GM23248 (cell line): ENCODE data around the gene EEF1B2.

ENCODE experiments used
- EZH2 ChIP-seq: fragments of 200-600 bp; sonication (generic); IDR thresholded peaks from 2 replicates; pipeline ENCODE4 v1.6.1; 2018; ENCODE audit warnings: antibody characterized with exemption, mild to moderate bottlenecking; ENCODE audit not compliant: insufficient read depth, poor library complexity, severe bottlenecking
- EZH2phosphoT487 ChIP-seq: fragments of 200-600 bp; sonication (generic); IDR thresholded peaks from 2 replicates; pipeline ENCODE4 v1.6.1; 2018; ENCODE audit warnings: antibody characterized with exemption, moderate library complexity, mild to moderate bottlenecking, low read depth; ENCODE audit not compliant: insufficient read depth

- TF ChIP-seq EZH2phosphoT487 (no peak), EZH2 (no peak)
These were observed 49.2 kb downstream of the EEF1B2 start for GRCh38 chr2:206208900-206209299.
